ENCODE results near the gene AKT2.

- no peak for TF ChIP-seq SP1 (IDR thresholded peaks at IDR 0.05; ENCODE audit: low read depth)
- TF ChIP-seq MAX (IDR thresholded peaks at IDR 0.05) = no peak
- TF ChIP-seq RAD21 (IDR thresholded peaks at IDR 0.05; ENCODE audit: low read depth) = no peak
- no peak for TF ChIP-seq EGR1 (IDR thresholded peaks at IDR 0.05; ENCODE audit: low read depth)
- TF ChIP-seq EZH2 (IDR thresholded peaks at IDR 0.05) = no peak
Observed at GRCh38 chr19:40314656-40315055, 29.5 kb upstream of the AKT2 start.
